ACC112 (cell line): ENCODE results near the gene RGS9.
A peak's percentile ranks its signal among the peaks of the same experiment; 100 is the strongest.

Experiments
- H2AFZ ChIP-seq: fragments of 200-600 bp; sonication (generic); one replicate; pipeline ENCODE4 v1.6.0; 2017; ENCODE audit warnings: antibody characterized with exemption, low read length; ENCODE audit not compliant: unreplicated experiment
- H3K27ac ChIP-seq: fragments of 200-600 bp; sonication (generic); 2 replicates; pipeline ENCODE4 v1.5.1; 2014; ENCODE audit warnings: low read depth, mild to moderate bottlenecking, antibody characterized with exemption, low read length, moderate library complexity
- H3K27me3 ChIP-seq: fragments of 200-600 bp; sonication (generic); 2 replicates; pipeline ENCODE4 v1.6.1; 2014; ENCODE audit warnings: mild to moderate bottlenecking, antibody characterized with exemption, low read length, moderate library complexity, mixed read lengths; ENCODE audit not compliant: insufficient read depth
- H3K36me3 ChIP-seq: fragments of 200-600 bp; sonication (generic); 2 replicates; pipeline ENCODE4 v1.6.1; 2016; ENCODE audit warnings: mild to moderate bottlenecking, antibody characterized with exemption, low read length, moderate library complexity, mixed read lengths; ENCODE audit not compliant: insufficient read depth
- H3K4me1 ChIP-seq: fragments of 200-600 bp; sonication (generic); one replicate; pipeline ENCODE4 v1.6.1; 2016; ENCODE audit warnings: low read length, mixed read lengths; ENCODE audit not compliant: insufficient read depth, unreplicated experiment, control insufficient read depth
- H3K4me3 ChIP-seq: fragments of 200-600 bp; sonication (generic); 2 replicates; pipeline ENCODE4 v1.5.1; 2014; ENCODE audit warnings: mild to moderate bottlenecking, low read depth, low read length
- H3K79me2 ChIP-seq: fragments of 200-600 bp; sonication (generic); one replicate; pipeline ENCODE4 v1.6.0; 2016; ENCODE audit warnings: low read length; ENCODE audit not compliant: control insufficient read depth, unreplicated experiment, insufficient read depth

Gene RGS9

DNA sequence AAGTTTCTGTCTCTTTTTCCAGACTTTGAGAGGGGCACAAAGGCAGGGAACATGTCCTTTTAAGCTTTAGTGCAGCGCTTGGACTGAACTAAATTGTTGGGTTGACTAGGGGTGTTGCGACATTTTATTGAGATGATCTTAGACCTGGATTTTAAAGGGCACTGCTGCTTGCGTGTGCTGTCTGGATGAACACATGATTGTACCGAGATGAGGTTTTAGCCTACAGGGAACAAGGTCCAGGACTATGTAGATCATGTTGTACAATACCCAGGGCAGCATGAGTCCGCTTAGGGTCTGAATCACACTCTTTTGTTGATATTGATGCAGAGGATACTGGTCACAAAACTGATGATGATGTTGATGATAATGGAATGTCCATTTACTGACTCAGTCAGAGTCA, 5.2 kb upstream of the RGS9 start:
- Histone ChIP-seq H3K4me3 (no peak overlapping the region), H3K27ac (peak overlapping the region; percentile 67), H3K4me1 (peaks cover 8% of the 10 kb centered on the region), H3K79me2 (no peaks in the 10 kb centered on the region), H3K36me3 (no peaks in the 10 kb centered on the region), H2AFZ (no peak overlapping the region), H3K27me3 (no peaks in the 10 kb centered on the region)

GRCh38 chr17:65134035-65134434, 3.1 kb upstream of the RGS9 start:
- no peaks in the 10 kb centered on the region for H3K79me2 ChIP-seq
- peaks cover 13% of the 10 kb centered on the region for H3K27me3 ChIP-seq
- no peak overlapping the region for H3K27ac ChIP-seq
- H3K4me3 ChIP-seq, result no peak overlapping the region
- H3K4me1 ChIP-seq, result peaks cover 8% of the 10 kb centered on the region
- no peaks in the 10 kb centered on the region for H3K36me3 ChIP-seq
- H2AFZ ChIP-seq, result no peak overlapping the region

- Histone ChIP-seq H3K4me1 (no peaks in the 10 kb centered on the region), H3K79me2 (no peaks in the 10 kb centered on the region), H3K27me3 (peaks cover 27% of the 10 kb centered on the region), H2AFZ (no peak overlapping the region), H3K27ac (no peak overlapping the region), H3K36me3 (no peaks in the 10 kb centered on the region), H3K4me3 (no peak overlapping the region)
Measured at GRCh38 chr17:65139101-65139764, 2.1 kb downstream of the RGS9 start.

DNA sequence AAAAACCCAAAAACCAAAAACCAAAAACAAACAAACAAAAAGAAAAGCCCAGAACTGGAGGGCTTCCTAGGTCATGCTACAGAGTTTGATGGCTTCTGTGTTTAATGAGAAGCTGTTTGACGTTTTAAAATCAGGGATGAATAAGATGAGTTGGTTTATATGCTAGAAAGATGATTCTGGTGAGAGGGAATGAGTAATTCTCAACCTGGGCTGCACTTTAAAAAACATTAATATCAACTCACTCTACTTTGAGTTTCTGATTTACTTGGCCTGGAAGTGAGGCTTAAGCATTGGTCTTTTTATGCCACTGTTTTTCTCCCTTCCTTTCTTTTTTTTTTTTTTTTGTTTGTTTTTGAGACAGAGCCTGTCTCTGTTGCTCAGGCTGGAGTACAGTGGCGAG, 5.1 kb downstream of the RGS9 start:
- H3K36me3 ChIP-seq, result no peaks in the 10 kb centered on the region
- no peak overlapping the region for H2AFZ ChIP-seq
- H3K79me2 ChIP-seq, result no peaks in the 10 kb centered on the region
- H3K27me3 ChIP-seq, result peaks cover 27% of the 10 kb centered on the region
- H3K4me1 ChIP-seq, result no peaks in the 10 kb centered on the region
- H3K4me3 ChIP-seq, result no peak overlapping the region
- no peak overlapping the region for H3K27ac ChIP-seq

- Histone ChIP-seq H3K27ac (no peak overlapping the region), H3K4me1 (no peaks in the 10 kb centered on the region), H3K79me2 (no peaks in the 10 kb centered on the region), H3K36me3 (no peaks in the 10 kb centered on the region), H3K27me3 (peaks cover 14% of the 10 kb centered on the region), H3K4me3 (no peak overlapping the region), H2AFZ (no peak overlapping the region)
Measured at GRCh38 chr17:65143889-65144604, 6.9 kb downstream of the RGS9 start.

- H3K27me3 ChIP-seq, result peaks cover 2% of the 10 kb centered on the region; the same call in 1 of the 2 replicates
Measured at GRCh38 chr17:65145743-65146142, 8.6 kb downstream of the RGS9 start.

DNA sequence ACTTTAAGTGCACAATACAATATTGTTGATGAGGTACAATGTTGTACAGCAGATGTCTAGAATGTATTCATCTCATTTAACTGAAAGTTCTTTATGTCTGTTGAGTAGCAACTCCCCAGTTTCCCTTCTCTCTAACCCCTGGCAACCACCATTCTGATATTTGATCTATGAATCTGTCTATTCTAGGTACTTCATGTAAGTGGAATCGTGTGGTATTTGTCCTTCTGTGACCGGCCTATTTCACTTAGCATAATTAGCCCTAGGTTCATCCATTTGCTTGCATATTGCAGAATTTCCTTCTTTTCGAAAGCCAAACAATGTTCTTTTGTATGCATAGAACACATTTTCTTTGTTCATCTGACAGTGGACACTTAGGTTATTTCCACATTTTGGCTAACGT, 10.8 kb downstream of the RGS9 start:
- Histone ChIP-seq H3K4me3 (no peak overlapping the region), H3K27ac (no peak overlapping the region), H3K27me3 (peaks cover 7% of the 10 kb centered on the region; the same call in 1 of the 2 replicates), H3K79me2 (no peaks in the 10 kb centered on the region), H3K4me1 (no peaks in the 10 kb centered on the region), H2AFZ (no peak overlapping the region), H3K36me3 (no peaks in the 10 kb centered on the region)

More at GRCh38 chr17:65145743-65146142, 8.6 kb downstream of the RGS9 start:
- Histone ChIP-seq H3K4me3 (no peak overlapping the region), H3K36me3 (no peaks in the 10 kb centered on the region), H3K4me1 (no peaks in the 10 kb centered on the region), H2AFZ (no peak overlapping the region), H3K27ac (no peak overlapping the region), H3K79me2 (no peaks in the 10 kb centered on the region)

DNA sequence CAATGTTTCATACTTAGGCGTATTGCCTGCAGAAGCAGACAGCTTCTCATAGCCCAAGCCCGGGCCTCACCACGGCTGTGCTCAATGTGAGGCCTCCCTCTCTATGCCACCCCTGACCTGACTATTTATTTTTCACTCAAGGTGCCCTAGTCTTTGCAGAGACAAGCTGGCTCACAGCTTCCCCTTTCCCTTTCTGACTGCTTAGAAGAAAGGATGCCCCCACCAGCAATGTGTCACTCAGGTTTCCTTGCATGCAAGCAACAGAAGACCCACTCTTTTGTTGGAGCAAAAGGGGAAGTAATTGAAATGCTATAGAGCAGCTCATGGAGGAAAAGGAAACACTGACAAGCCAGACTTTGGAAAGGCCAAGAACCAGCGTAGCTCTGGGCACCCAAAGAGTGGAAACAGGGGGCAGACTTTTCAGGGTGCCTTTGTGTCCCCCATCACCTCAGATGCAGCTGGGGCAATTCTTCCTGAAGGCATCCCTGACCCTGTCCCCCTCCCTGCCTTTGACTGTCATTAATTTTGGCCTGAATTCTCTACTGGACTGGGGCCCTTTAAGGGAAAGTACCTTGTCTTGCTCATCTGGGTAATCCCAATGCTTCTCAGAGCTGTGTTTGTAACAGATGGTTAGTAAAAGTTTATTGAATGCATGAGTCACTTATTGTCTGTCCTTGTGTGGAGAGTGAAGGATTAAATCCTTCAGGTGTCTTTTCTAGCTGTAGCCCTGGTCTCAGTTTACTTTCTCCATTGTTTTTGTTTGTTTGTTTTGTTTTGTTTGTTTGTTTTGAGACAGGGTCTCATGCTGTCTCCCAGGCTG, 17.8 kb downstream of the RGS9 start:
- H2AFZ ChIP-seq, result no peak overlapping the region
- H3K79me2 ChIP-seq, result no peaks in the 10 kb centered on the region
- H3K27ac ChIP-seq, result no peak overlapping the region
- H3K27me3 ChIP-seq, result peaks cover 7% of the 10 kb centered on the region; the same call in 1 of the 2 replicates
- no peak overlapping the region for H3K4me3 ChIP-seq
- H3K36me3 ChIP-seq, result no peaks in the 10 kb centered on the region
- H3K4me1 ChIP-seq, result no peaks in the 10 kb centered on the region

GRCh38 chr17:65155622-65156021, 18.5 kb downstream of the RGS9 start:
- H3K79me2 ChIP-seq, result no peaks in the 10 kb centered on the region
- H3K27ac ChIP-seq, result no peak overlapping the region
- no peak overlapping the region for H2AFZ ChIP-seq
- H3K27me3 ChIP-seq, result peaks cover 6% of the 10 kb centered on the region; the same call in 1 of the 2 replicates
- no peaks in the 10 kb centered on the region for H3K36me3 ChIP-seq
- H3K4me3 ChIP-seq, result no peak overlapping the region
- H3K4me1 ChIP-seq, result no peaks in the 10 kb centered on the region

DNA sequence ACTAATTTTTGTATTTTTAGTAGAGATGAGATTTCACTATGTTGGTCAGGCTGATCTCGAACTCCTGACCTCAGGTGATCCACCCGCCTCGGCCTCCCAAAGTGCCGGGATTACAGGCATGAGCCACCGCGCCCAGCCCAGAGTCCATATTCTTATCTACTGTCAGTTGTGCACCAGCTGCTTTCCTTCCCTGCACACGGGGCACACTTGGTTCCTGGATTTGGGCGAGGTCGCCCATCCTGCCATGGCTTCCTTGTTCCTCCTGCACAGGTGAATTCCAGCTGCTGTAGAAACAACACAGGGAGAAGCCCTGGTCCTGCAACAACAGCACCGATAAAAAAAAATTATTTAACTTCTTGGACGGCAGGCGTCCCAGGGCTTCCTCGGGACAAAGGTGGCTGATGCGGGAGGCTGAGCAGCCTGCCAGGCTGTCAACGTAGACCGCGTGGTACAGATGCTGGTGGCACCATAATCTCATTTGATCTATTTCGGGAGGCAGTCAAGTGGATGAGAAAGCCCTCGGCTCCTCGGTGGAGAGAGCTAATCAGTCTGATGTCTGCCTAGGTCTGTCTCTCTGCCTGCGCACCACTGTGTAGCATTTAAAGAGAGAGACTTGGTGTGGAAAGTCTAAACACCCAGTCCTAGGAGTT, 19.1 kb downstream of the RGS9 start:
- Histone ChIP-seq H3K27ac (no peak overlapping the region), H3K36me3 (no peaks in the 10 kb centered on the region), H3K4me1 (no peaks in the 10 kb centered on the region)

More for the DNA sequence above, 19.1 kb downstream of the RGS9 start:
- H2AFZ ChIP-seq, result no peak overlapping the region
- no peak overlapping the region for H3K4me3 ChIP-seq
- H3K79me2 ChIP-seq, result no peaks in the 10 kb centered on the region
- H3K27me3 ChIP-seq, result peaks cover 3% of the 10 kb centered on the region; the same call in 1 of the 2 replicates
